Neural progenitor cell (in vitro differentiated cells): ENCODE results near the gene PTPRT. TPM values are rescaled to one million over a fixed set of nuclear protein-coding genes. Genes with fewer than 3 reads are reported as not detected.

Experiments
- DNase-seq: peaks from one replicate; pipeline ENCODE4 v3.0.0-alpha.2; 2016; ENCODE audit warnings: low spot score
- H2AFZ ChIP-seq: fragments of 200-600 bp; sonication (generic); replicated peaks from 2 replicates; pipeline ENCODE4 v1.6.1; 2016; ENCODE audit warnings: antibody characterized with exemption
- H3F3A ChIP-seq: fragments of 200-600 bp; sonication (generic); 2 replicates; pipeline ENCODE4 v1.6.1; 2016; ENCODE audit warnings: antibody characterized with exemption, low read depth
- H3K27ac ChIP-seq: fragments of 200-600 bp; sonication (generic); 2 replicates; pipeline ENCODE4 v1.5.1; 2016; ENCODE audit warnings: mild to moderate bottlenecking
- H3K27me3 ChIP-seq: fragments of 200-600 bp; sonication (generic); 2 replicates; pipeline ENCODE4 v1.6.1; 2016; ENCODE audit warnings: mild to moderate bottlenecking, moderate library complexity
- H3K36me3 ChIP-seq: fragments of 200-600 bp; sonication (generic); 2 replicates; pipeline ENCODE4 v1.5.1; 2016
- H3K4me1 ChIP-seq: fragments of 200-600 bp; sonication (generic); 2 replicates; pipeline ENCODE4 v1.6.1; 2016; ENCODE audit warnings: mixed run types
- H3K4me2 ChIP-seq: fragments of 200-600 bp; sonication (generic); 2 replicates; pipeline ENCODE4 v1.6.1; 2016
- H3K4me3 ChIP-seq: fragments of 200-600 bp; sonication (generic); 2 replicates; pipeline ENCODE4 v1.5.1; 2016
- H3K79me2 ChIP-seq: fragments of 200-600 bp; sonication (generic); 2 replicates; pipeline ENCODE4 v1.6.1; 2016; ENCODE audit warnings: low read depth
- H3K9ac ChIP-seq: fragments of 200-600 bp; sonication (generic); 2 replicates; pipeline ENCODE4 v1.6.1; 2016
- H3K9me3 ChIP-seq: fragments of 200-600 bp; sonication (generic); 2 replicates; pipeline ENCODE4 v1.5.1; 2016; ENCODE audit warnings: low read depth
- H4K20me1 ChIP-seq: fragments of 200-600 bp; sonication (generic); 2 replicates; pipeline ENCODE4 v1.6.1; 2016; ENCODE audit warnings: low read depth
- H3K27ac Mint-ChIP-seq: 3 replicates; pipeline ENCODE4 v1.8.0; 2021; ENCODE audit warnings: mixed read lengths
- H3K27me3 Mint-ChIP-seq: 2 replicates; pipeline ENCODE4 v1.8.0; 2022; ENCODE audit warnings: low read depth, mild to moderate bottlenecking, inconsistent platforms, moderate library complexity, mixed read lengths; ENCODE audit not compliant: insufficient read depth
- H3K36me3 Mint-ChIP-seq: 3 replicates; pipeline ENCODE4 v1.8.0; 2021; ENCODE audit warnings: mixed read lengths
- H3K4me1 Mint-ChIP-seq: 3 replicates; pipeline ENCODE4 v1.8.0; 2021; ENCODE audit warnings: mixed read lengths
- H3K4me3 Mint-ChIP-seq: 3 replicates; pipeline ENCODE4 v1.8.0; 2021; ENCODE audit warnings: mild to moderate bottlenecking, moderate library complexity, mixed read lengths
- H3K9me3 Mint-ChIP-seq: 3 replicates; pipeline ENCODE4 v1.8.0; 2020; ENCODE audit warnings: mixed read lengths
- CTCF ChIP-seq: fragments of 200-600 bp; sonication (generic); IDR thresholded peaks from 2 replicates; pipeline ENCODE4 v1.5.1; 2017; ENCODE audit warnings: antibody characterized with exemption, mild to moderate bottlenecking
- EZH2 ChIP-seq: fragments of 200-600 bp; sonication (generic); IDR thresholded peaks from 2 replicates; pipeline ENCODE4 v1.6.1; 2017; ENCODE audit warnings: antibody characterized with exemption, mild to moderate bottlenecking, moderate library complexity
- EZH2phosphoT487 ChIP-seq: fragments of 200-600 bp; sonication (generic); IDR thresholded peaks from 2 replicates; pipeline ENCODE4 v1.6.1; 2017; ENCODE audit warnings: antibody characterized with exemption
- total RNA-seq: library from RNA; depleted of rRNA; stranded (reverse); fragments of >200 nt; gene quantifications from 2 replicates; pipeline ENCODE4 v1.2.3, GENCODE V29; 2015; ENCODE audit warnings: low replicate concordance

The PTPRT gene
- total RNA-seq, 1 donor from 2014 or later: 1.1 TPM

- Histone ChIP-seq H3K4me2 (no peak overlapping the region), H3K9ac (no peak overlapping the region), H2AFZ (no peak overlapping the region), H3K9me3 (no peaks in the 10 kb centered on the region), H3K27me3 (peaks cover 39% of the 10 kb centered on the region), H3K27ac (no peak overlapping the region), H3K36me3 (no peaks in the 10 kb centered on the region), H3F3A (no peaks in the 10 kb centered on the region), H3K4me1 (no peaks in the 10 kb centered on the region), H4K20me1 (no peaks in the 10 kb centered on the region), H3K4me3 (no peak overlapping the region), H3K79me2 (no peaks in the 10 kb centered on the region)
- no peak overlapping the region for H3K27ac Mint-ChIP-seq
- no peaks in the 10 kb centered on the region for H3K9me3 Mint-ChIP-seq
- no peaks in the 10 kb centered on the region for H3K4me1 Mint-ChIP-seq
- no peak overlapping the region for H3K4me3 Mint-ChIP-seq
- TF ChIP-seq CTCF (no peak), EZH2phosphoT487 (no peak), EZH2 (no peak)
- no peaks in the 10 kb centered on the region for H3K36me3 Mint-ChIP-seq
- DNase-seq: peak; percentile 64
- peaks cover 16% of the 10 kb centered on the region for H3K27me3 Mint-ChIP-seq
Observed at GRCh38 chr20:42179768-42180167, 1009.9 kb downstream of the PTPRT start.

GRCh38 chr20:42173440-42173839 lies 1016.3 kb downstream of the PTPRT start:
- Histone ChIP-seq H3K27me3 (peaks cover 57% of the 10 kb centered on the region), H3K4me1 (no peaks in the 10 kb centered on the region), H4K20me1 (no peaks in the 10 kb centered on the region), H3K9me3 (no peaks in the 10 kb centered on the region), H3F3A (no peaks in the 10 kb centered on the region), H3K27ac (no peak overlapping the region), H2AFZ (no peak overlapping the region), H3K9ac (no peak overlapping the region), H3K36me3 (no peaks in the 10 kb centered on the region), H3K79me2 (no peaks in the 10 kb centered on the region), H3K4me3 (no peak overlapping the region), H3K4me2 (no peak overlapping the region)
- Mint-ChIP-seq H3K9me3 (no peaks in the 10 kb centered on the region), H3K4me1 (no peaks in the 10 kb centered on the region), H3K27me3 (peaks cover 6% of the 10 kb centered on the region), H3K27ac (no peak overlapping the region), H3K4me3 (no peak overlapping the region), H3K36me3 (no peaks in the 10 kb centered on the region)
- DNase-seq: no peak
- TF ChIP-seq CTCF: no peak
- no peak for TF ChIP-seq EZH2
- no peak for TF ChIP-seq EZH2phosphoT487

GRCh38 chr20:42164121-42164890 lies 1025.4 kb downstream of the PTPRT start:
- Mint-ChIP-seq H3K4me1 (peaks cover 10% of the 10 kb centered on the region), H3K36me3 (no peaks in the 10 kb centered on the region), H3K27me3 (no peaks in the 10 kb centered on the region), H3K4me3 (no peak overlapping the region), H3K27ac (no peak overlapping the region), H3K9me3 (no peaks in the 10 kb centered on the region)
- Histone ChIP-seq H3K9ac (no peak overlapping the region), H2AFZ (no peak overlapping the region), H3K9me3 (no peaks in the 10 kb centered on the region), H3K4me1 (peaks cover 14% of the 10 kb centered on the region), H3K27me3 (no peaks in the 10 kb centered on the region), H3K79me2 (no peaks in the 10 kb centered on the region), H3F3A (no peaks in the 10 kb centered on the region), H3K27ac (no peak overlapping the region), H4K20me1 (no peaks in the 10 kb centered on the region), H3K4me2 (no peak overlapping the region), H3K36me3 (no peaks in the 10 kb centered on the region), H3K4me3 (no peak overlapping the region)
- DNase-seq: no peak
- TF ChIP-seq EZH2: no peak
- no peak for TF ChIP-seq CTCF
- TF ChIP-seq EZH2phosphoT487: no peak
